HepG2 (cell line): ENCODE measurements around the gene POM121. TPM values are rescaled to one million over a fixed set of nuclear protein-coding genes. Genes with fewer than 3 reads are reported as not detected.
A peak's percentile ranks its signal among the peaks of the same experiment; 100 is the strongest.

Experiments used
- ARNT2 ChIP-seq: sonication (generic); formaldehyde crosslinking; IDR thresholded peaks from 2 replicates; pipeline ENCODE4 v1.8.0; 2022; ENCODE audit warnings: mild to moderate bottlenecking, low read depth, missing genetic modification reagents, moderate library complexity
- GABPA ChIP-seq, 2 experiments: IDR thresholded peaks; 2 replicates each; pipeline ENCODE4 v1.6.1; 2011 to 2016; ENCODE audit warnings: low read depth in 2 of 2, low read length in 1 of 2, missing biosample characterization in 1 of 2, missing genetic modification characterization in 1 of 2
- GATAD1 ChIP-seq: IDR thresholded peaks from 2 replicates; pipeline ENCODE4 v1.6.1; 2016; ENCODE audit warnings: missing genetic modification reagents, missing compliant biosample characterization
- RXRA ChIP-seq: sonication (generic); formaldehyde crosslinking; IDR thresholded peaks from 2 replicates; pipeline ENCODE4 v1.5.1; 2020; ENCODE audit warnings: missing genetic modification reagents
- SKI ChIP-seq: fragments of 450-650 bp; IDR thresholded peaks from one replicate; pipeline ENCODE4 v1.6.1; 2018; ENCODE audit warnings: mild to moderate bottlenecking; ENCODE audit not compliant: partially characterized antibody
- SP2 ChIP-seq: sonication (generic); formaldehyde crosslinking; IDR thresholded peaks from 2 replicates; pipeline ENCODE4 v1.5.1; 2020; ENCODE audit warnings: mild to moderate bottlenecking, missing genetic modification reagents
- ZFX ChIP-seq: sonication (generic); formaldehyde crosslinking; IDR thresholded peaks from 2 replicates; pipeline ENCODE4 v1.4.0; 2020; ENCODE audit warnings: mild to moderate bottlenecking, low read depth, missing genetic modification reagents, moderate library complexity
- ZMAT3 ChIP-seq: sonication (generic); formaldehyde crosslinking; conservative IDR thresholded peaks from 2 replicates; pipeline ENCODE4 v1.7.0; 2021; ENCODE audit warnings: missing genetic modification reagents
- ZNF253 ChIP-seq: sonication (generic); formaldehyde crosslinking; IDR thresholded peaks from 2 replicates; pipeline ENCODE4 v1.8.0; 2022; ENCODE audit warnings: mild to moderate bottlenecking, missing genetic modification reagents, borderline replicate concordance
- ZNF501 ChIP-seq: sonication (generic); formaldehyde crosslinking; IDR thresholded peaks from 2 replicates; pipeline ENCODE4 v1.5.1; 2020; ENCODE audit warnings: mild to moderate bottlenecking, moderate library complexity, missing genetic modification reagents
- ZNF768 ChIP-seq: sonication (generic); formaldehyde crosslinking; IDR thresholded peaks from 2 replicates; pipeline ENCODE4 v1.4.0; 2020; ENCODE audit warnings: missing genetic modification reagents
- polyA plus RNA-seq, 8 experiments: library from polyadenylated mRNA; depleted of rRNA in 3 of 8; stranded (reverse) in 7 of 8; unstranded in 1 of 8; fragments of >200 nt; fragmentation: Illumina TruSeq in 4 of 8; extraction: Trizol in 4 of 8; gene quantifications; 2 replicates each; pipeline versions ENCODE4 v1.2.1 to v1.2.3, GENCODE V29; 2011 to 2016; ENCODE audit warnings: low read depth in 4 of 8, missing spikeins in 1 of 8, mixed read lengths in 1 of 8; ENCODE audit not compliant: insufficient read depth in 1 of 8
- total RNA-seq, 5 experiments: library from RNA; depleted of rRNA; stranded (reverse); fragments of >200 nt; fragmentation: Illumina TruSeq; extraction: Trizol; gene quantifications; 2 replicates each; pipeline ENCODE4 v1.2.3, GENCODE V29; 2016; ENCODE audit warnings: low read depth in 1 of 5
- TF ChIP-seq, protein P1 (sequence below): IDR thresholded peaks from 2 replicates; pipeline ENCODE4 v1.6.1; 2018; ENCODE audit warnings: missing genetic modification reagents
- TF ChIP-seq, protein P2 (sequence below): IDR thresholded peaks from 2 replicates; pipeline ENCODE4 v1.6.1; 2016; ENCODE audit warnings: missing biosample characterization, missing genetic modification reagents, low read depth
- TF ChIP-seq, protein P3 (sequence below): IDR thresholded peaks from 2 replicates; pipeline ENCODE4 v1.6.1; 2016; ENCODE audit warnings: missing genetic modification reagents, missing compliant biosample characterization
- TF ChIP-seq, protein P4 (sequence below): sonication (generic); formaldehyde crosslinking; IDR thresholded peaks from 2 replicates; pipeline ENCODE4 v1.8.0; 2022; ENCODE audit warnings: low read depth, missing genetic modification reagents
- TF ChIP-seq, protein P5 (sequence below): sonication (generic); formaldehyde crosslinking; IDR thresholded peaks from 2 replicates; pipeline ENCODE4 v1.9.0; 2022; ENCODE audit warnings: missing genetic modification reagents, mild to moderate bottlenecking, borderline replicate concordance
- TF ChIP-seq, protein P6 (sequence below): sonication (generic); formaldehyde crosslinking; IDR thresholded peaks from 2 replicates; pipeline ENCODE4 v1.5.1; 2020; ENCODE audit warnings: mild to moderate bottlenecking, missing genetic modification reagents, moderate library complexity

POM121 gene
- total and polyA plus RNA-seq, 2 of the 13 experiments (the other 11 are each of a cell fraction or from before 2014, with no cell fraction given) = 8.4 to 10.3 TPM

DNA sequence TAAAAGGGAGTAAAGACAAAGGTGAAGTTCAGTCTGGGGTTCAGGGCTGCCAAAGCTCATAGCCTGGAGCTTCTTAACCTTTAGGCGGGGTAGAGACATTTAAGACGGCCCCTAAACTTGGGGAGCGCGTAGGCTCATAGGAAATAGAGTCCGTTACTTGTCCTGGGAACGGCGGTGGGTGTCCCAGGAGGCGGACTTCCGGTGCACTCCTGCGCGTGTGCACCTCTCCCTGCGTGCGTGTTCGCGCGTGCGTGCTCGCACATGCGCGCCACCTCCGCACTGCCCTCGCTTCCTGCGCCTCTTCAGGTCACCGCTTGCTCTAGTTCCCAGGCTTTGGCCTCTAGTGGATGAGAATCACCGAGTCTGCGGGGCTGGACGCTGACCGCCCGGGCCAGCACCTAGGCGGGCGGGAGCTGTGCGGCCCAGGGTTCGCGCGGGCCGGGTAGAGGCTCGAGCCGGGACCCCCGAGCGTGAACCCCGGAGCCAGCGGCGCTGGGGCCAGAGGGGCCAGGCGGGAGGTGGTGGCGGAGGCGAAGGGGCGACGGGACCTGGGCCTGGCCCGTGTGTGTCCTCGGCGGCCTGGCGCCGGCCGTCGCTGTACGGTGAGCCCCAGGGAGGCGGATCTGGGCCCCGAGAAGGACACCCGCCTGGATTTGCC lies 45.7 kb upstream of the POM121 start (continued):
- TF ChIP-seq GATAD1 (CRISPR knock-in tag) (peak; percentile 82), ARNT2 (CRISPR knock-in tag) (peak; percentile 29; the same call in 1 of the 2 replicates), ZNF253 (CRISPR knock-in tag) (0 out of 2 replicates have a peak, but pooled peaks have one; percentile 39), ZNF768 (CRISPR knock-in tag) (peak; percentile 21; the same call in 1 of the 2 replicates), RXRA (CRISPR knock-in tag) (peak; percentile 54; the same call in 1 of the 2 replicates), GABPA (IDR thresholded peaks at IDR 0.05; ENCODE audit: low read depth, low read length) (peak; percentile 60), GABPA (CRISPR knock-in tag; IDR thresholded peaks at IDR 0.05; ENCODE audit: low read depth) (peak; percentile 86), SKI (peak; percentile 72), ZNF501 (CRISPR knock-in tag) (peak; percentile 45; the same call in 1 of the 2 replicates), SP2 (CRISPR knock-in tag) (peak; percentile 38; the same call in 1 of the 2 replicates), ZFX (CRISPR knock-in tag) (peak; percentile 93), ZMAT3 (CRISPR knock-in tag) (peak; percentile 71; the same call in 1 of the 2 replicates)
- TF ChIP-seq, protein P1, sequence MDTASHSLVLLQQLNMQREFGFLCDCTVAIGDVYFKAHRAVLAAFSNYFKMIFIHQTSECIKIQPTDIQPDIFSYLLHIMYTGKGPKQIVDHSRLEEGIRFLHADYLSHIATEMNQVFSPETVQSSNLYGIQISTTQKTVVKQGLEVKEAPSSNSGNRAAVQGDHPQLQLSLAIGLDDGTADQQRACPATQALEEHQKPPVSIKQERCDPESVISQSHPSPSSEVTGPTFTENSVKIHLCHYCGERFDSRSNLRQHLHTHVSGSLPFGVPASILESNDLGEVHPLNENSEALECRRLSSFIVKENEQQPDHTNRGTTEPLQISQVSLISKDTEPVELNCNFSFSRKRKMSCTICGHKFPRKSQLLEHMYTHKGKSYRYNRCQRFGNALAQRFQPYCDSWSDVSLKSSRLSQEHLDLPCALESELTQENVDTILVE (CRISPR knock-in tag) = 0 out of 2 replicates have a peak, but pooled peaks have one; percentile 12
- TF ChIP-seq, protein P2, sequence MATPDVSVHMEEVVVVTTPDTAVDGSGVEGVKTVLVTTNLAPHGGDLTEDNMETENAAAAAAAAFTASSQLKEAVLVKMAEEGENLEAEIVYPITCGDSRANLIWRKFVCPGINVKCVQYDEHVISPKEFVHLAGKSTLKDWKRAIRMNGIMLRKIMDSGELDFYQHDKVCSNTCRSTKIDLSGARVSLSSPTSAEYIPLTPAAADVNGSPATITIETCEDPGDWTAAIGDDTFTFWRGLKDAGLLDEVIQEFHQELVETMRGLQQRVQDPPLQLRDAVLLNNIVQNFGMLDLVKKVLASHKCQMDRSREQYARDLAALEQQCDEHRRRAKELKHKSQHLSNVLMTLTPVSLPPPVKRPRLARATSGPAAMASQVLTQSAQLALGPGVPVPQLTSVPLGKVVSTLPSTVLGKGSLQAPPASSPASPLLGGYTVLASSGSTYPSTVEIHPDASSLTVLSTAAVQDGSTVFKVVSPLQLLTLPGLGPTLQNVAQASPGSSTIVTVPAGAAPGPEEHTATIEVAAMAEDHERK (CRISPR knock-in tag) = peak; percentile 88
- TF ChIP-seq, protein P3, sequence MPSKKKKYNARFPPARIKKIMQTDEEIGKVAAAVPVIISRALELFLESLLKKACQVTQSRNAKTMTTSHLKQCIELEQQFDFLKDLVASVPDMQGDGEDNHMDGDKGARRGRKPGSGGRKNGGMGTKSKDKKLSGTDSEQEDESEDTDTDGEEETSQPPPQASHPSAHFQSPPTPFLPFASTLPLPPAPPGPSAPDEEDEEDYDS (CRISPR knock-in tag) = peak; percentile 47
- TF ChIP-seq, protein P4, sequence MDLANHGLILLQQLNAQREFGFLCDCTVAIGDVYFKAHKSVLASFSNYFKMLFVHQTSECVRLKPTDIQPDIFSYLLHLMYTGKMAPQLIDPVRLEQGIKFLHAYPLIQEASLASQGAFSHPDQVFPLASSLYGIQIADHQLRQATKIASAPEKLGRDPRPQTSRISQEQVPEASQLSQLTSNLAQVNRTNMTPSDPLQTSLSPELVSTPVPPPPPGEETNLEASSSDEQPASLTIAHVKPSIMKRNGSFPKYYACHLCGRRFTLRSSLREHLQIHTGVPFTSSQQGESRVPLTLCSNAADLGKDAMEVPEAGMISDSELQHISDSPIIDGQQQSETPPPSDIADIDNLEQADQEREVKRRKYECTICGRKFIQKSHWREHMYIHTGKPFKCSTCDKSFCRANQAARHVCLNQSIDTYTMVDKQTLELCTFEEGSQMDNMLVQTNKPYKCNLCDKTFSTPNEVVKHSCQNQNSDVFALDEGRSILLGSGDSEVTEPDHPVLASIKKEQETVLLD (CRISPR knock-in tag) = peak; percentile 33; the same call in 1 of the 2 replicates
- TF ChIP-seq, protein P5, sequence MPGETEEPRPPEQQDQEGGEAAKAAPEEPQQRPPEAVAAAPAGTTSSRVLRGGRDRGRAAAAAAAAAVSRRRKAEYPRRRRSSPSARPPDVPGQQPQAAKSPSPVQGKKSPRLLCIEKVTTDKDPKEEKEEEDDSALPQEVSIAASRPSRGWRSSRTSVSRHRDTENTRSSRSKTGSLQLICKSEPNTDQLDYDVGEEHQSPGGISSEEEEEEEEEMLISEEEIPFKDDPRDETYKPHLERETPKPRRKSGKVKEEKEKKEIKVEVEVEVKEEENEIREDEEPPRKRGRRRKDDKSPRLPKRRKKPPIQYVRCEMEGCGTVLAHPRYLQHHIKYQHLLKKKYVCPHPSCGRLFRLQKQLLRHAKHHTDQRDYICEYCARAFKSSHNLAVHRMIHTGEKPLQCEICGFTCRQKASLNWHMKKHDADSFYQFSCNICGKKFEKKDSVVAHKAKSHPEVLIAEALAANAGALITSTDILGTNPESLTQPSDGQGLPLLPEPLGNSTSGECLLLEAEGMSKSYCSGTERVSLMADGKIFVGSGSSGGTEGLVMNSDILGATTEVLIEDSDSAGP (CRISPR knock-in tag) = peak; percentile 69; the same call in 1 of the 2 replicates
- TF ChIP-seq, protein P6, sequence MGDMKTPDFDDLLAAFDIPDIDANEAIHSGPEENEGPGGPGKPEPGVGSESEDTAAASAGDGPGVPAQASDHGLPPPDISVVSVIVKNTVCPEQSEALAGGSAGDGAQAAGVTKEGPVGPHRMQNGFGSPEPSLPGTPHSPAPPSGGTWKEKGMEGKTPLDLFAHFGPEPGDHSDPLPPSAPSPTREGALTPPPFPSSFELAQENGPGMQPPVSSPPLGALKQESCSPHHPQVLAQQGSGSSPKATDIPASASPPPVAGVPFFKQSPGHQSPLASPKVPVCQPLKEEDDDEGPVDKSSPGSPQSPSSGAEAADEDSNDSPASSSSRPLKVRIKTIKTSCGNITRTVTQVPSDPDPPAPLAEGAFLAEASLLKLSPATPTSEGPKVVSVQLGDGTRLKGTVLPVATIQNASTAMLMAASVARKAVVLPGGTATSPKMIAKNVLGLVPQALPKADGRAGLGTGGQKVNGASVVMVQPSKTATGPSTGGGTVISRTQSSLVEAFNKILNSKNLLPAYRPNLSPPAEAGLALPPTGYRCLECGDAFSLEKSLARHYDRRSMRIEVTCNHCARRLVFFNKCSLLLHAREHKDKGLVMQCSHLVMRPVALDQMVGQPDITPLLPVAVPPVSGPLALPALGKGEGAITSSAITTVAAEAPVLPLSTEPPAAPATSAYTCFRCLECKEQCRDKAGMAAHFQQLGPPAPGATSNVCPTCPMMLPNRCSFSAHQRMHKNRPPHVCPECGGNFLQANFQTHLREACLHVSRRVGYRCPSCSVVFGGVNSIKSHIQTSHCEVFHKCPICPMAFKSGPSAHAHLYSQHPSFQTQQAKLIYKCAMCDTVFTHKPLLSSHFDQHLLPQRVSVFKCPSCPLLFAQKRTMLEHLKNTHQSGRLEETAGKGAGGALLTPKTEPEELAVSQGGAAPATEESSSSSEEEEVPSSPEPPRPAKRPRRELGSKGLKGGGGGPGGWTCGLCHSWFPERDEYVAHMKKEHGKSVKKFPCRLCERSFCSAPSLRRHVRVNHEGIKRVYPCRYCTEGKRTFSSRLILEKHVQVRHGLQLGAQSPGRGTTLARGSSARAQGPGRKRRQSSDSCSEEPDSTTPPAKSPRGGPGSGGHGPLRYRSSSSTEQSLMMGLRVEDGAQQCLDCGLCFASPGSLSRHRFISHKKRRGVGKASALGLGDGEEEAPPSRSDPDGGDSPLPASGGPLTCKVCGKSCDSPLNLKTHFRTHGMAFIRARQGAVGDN = peak; percentile 88
